ENCODE measurements around the gene RDX. TPM values are rescaled to one million over a fixed set of nuclear protein-coding genes. Genes with fewer than 3 reads are reported as not detected.

The RDX gene
- total RNA-seq, 4 donors from 2014 or later: 38.5 to 115 (median 97.7) TPM

- no peaks in the 10 kb centered on the region for H3K36me3 ChIP-seq
- no peak for DNase-seq
- intact Hi-C loops (cut with DNase I; ENCODE audit: low total_unique reads): no loop called here
- no peaks in the 10 kb centered on the region for H3K27me3 ChIP-seq
- TF ChIP-seq POLR2A (IDR thresholded peaks at IDR 0.05): no peak
- TF ChIP-seq, protein P1, sequence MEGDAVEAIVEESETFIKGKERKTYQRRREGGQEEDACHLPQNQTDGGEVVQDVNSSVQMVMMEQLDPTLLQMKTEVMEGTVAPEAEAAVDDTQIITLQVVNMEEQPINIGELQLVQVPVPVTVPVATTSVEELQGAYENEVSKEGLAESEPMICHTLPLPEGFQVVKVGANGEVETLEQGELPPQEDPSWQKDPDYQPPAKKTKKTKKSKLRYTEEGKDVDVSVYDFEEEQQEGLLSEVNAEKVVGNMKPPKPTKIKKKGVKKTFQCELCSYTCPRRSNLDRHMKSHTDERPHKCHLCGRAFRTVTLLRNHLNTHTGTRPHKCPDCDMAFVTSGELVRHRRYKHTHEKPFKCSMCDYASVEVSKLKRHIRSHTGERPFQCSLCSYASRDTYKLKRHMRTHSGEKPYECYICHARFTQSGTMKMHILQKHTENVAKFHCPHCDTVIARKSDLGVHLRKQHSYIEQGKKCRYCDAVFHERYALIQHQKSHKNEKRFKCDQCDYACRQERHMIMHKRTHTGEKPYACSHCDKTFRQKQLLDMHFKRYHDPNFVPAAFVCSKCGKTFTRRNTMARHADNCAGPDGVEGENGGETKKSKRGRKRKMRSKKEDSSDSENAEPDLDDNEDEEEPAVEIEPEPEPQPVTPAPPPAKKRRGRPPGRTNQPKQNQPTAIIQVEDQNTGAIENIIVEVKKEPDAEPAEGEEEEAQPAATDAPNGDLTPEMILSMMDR (IDR thresholded peaks at IDR 0.05): no peak
- H3K4me3 ChIP-seq: no peak overlapping the region
- H3K9me3 ChIP-seq: no peaks in the 10 kb centered on the region
- H3K4me1 ChIP-seq: no peaks in the 10 kb centered on the region
- H3K27ac ChIP-seq: no peak overlapping the region
Measured at GRCh38 chr11:110272919-110273318, 23.5 kb downstream of the RDX start.

- Histone ChIP-seq H3K27ac (no peak overlapping the region), H3K36me3 (no peaks in the 10 kb centered on the region), H3K4me3 (no peak overlapping the region), H3K4me1 (no peaks in the 10 kb centered on the region), H3K27me3 (no peaks in the 10 kb centered on the region), H3K9me3 (no peaks in the 10 kb centered on the region)
- DNase-seq: no peak
- intact Hi-C loops (cut with DNase I; ENCODE audit: low total_unique reads): no loop called here
- no peak for TF ChIP-seq POLR2A (IDR thresholded peaks at IDR 0.05)
- TF ChIP-seq, protein P1 (IDR thresholded peaks at IDR 0.05): no peak
Measured at GRCh38 chr11:110269996-110270395, 26.4 kb downstream of the RDX start.

GRCh38 chr11:110268441-110268840 is 28.0 kb downstream of the RDX start:
- no peak overlapping the region for H3K27ac ChIP-seq
- H3K4me3 ChIP-seq: no peak overlapping the region
- H3K9me3 ChIP-seq: no peaks in the 10 kb centered on the region
- intact Hi-C loops (cut with DNase I; ENCODE audit: low total_unique reads): no loop called here
- TF ChIP-seq, protein P1 (IDR thresholded peaks at IDR 0.05): no peak
- TF ChIP-seq POLR2A (IDR thresholded peaks at IDR 0.05): no peak
- H3K36me3 ChIP-seq: no peaks in the 10 kb centered on the region
- no peaks in the 10 kb centered on the region for H3K4me1 ChIP-seq
- DNase-seq: no peak
- no peaks in the 10 kb centered on the region for H3K27me3 ChIP-seq

DNA sequence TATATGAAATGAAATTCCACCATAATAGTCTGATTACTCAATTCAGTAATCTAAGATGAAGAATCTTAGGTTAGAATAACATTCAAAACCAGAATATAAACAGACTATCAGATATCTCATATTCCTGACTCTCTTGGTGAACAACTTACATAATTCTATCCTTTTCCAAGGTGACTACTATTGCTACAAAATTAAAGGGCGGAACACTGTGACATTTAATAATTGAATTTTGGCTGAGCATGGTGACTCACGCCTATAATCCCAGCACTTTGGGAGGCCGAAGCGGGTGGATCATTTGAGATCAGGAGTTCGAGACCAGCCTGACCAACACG is 34.4 kb downstream of the RDX start:
- Histone ChIP-seq H3K36me3 (no peaks in the 10 kb centered on the region), H3K27me3 (no peaks in the 10 kb centered on the region), H3K27ac (no peak overlapping the region), H3K9me3 (no peaks in the 10 kb centered on the region), H3K4me1 (no peaks in the 10 kb centered on the region), H3K4me3 (no peak overlapping the region)
- DNase-seq: no peak
- TF ChIP-seq POLR2A (IDR thresholded peaks at IDR 0.05): no peak
- TF ChIP-seq, protein P1 (IDR thresholded peaks at IDR 0.05): no peak
- intact Hi-C loops (cut with DNase I; ENCODE audit: low total_unique reads): no loop called here

- Histone ChIP-seq H3K27me3 (no peaks in the 10 kb centered on the region), H3K36me3 (no peaks in the 10 kb centered on the region), H3K27ac (no peak overlapping the region), H3K4me3 (no peak overlapping the region), H3K9me3 (no peaks in the 10 kb centered on the region), H3K4me1 (no peaks in the 10 kb centered on the region)
- no peak for TF ChIP-seq POLR2A (IDR thresholded peaks at IDR 0.05)
- TF ChIP-seq, protein P1 (IDR thresholded peaks at IDR 0.05): no peak
- no peak for DNase-seq
- intact Hi-C loops (cut with DNase I; ENCODE audit: low total_unique reads): no loop called here
Measured at GRCh38 chr11:110261195-110262071, 35.0 kb downstream of the RDX start.
